Activated CD8-positive, alpha-beta T cell treated with anti-CD3 and anti-CD28 coated beads, Interleukin-2, amount 10 ng/mL, durations not matched to agents 7 days and 5 days (primary cell): ENCODE measurements around the gene FTO. TPM values are rescaled to one million over a fixed set of nuclear protein-coding genes. Genes with fewer than 3 reads are reported as not detected.

Experiments used
- ATAC-seq: fragments of 150-1000 bp; cut with Tn5 transposase; one replicate; pipeline ENCODE4 v1.10.0; 2021; ENCODE audit warnings: moderate library complexity
- CTCF ChIA-PET: fragments of 350-600 bp; sonication (Branson Sonifier 250); formaldehyde crosslinking; loops from one replicate; lab custom pipeline; 2021; ENCODE audit warnings: antibody characterized with exemption; lab: Charles Lee
- POLR2A ChIA-PET: fragments of 350-600 bp; sonication (Branson Sonifier 250); formaldehyde crosslinking; loops from one replicate; lab custom pipeline; 2021; ENCODE audit warnings: antibody characterized with exemption; lab: Charles Lee
- DNase-seq: peaks from one replicate; pipeline ENCODE4 v3.0.0-alpha.2; 2020
- H3K27ac Mint-ChIP-seq: one replicate; pipeline ENCODE4 v1.8.0; 2021; ENCODE audit warnings: mild to moderate bottlenecking, mixed read lengths
- H3K27me3 Mint-ChIP-seq: one replicate; pipeline ENCODE4 v1.8.0; 2021; ENCODE audit warnings: low read depth, mixed read lengths
- H3K36me3 Mint-ChIP-seq: one replicate; pipeline ENCODE4 v1.8.0; 2021; ENCODE audit warnings: low read depth, mixed read lengths
- H3K4me1 Mint-ChIP-seq: one replicate; pipeline ENCODE4 v1.8.0; 2021; ENCODE audit warnings: low read depth, mixed read lengths
- H3K4me3 Mint-ChIP-seq: one replicate; pipeline ENCODE4 v1.8.0; 2021; ENCODE audit warnings: mild to moderate bottlenecking, mixed read lengths
- H3K9me3 Mint-ChIP-seq: one replicate; pipeline ENCODE4 v1.8.0; 2022; ENCODE audit warnings: mixed read lengths; ENCODE audit not compliant: insufficient read depth
- total RNA-seq, 2 experiments: library from RNA; stranded (reverse); gene quantifications; one replicate each; pipeline ENCODE4 v1.2.3, GENCODE V29; 2021

The FTO gene
- total RNA-seq, 2 experiments from 2014 or later = 40.2 to 44.5 TPM

DNA sequence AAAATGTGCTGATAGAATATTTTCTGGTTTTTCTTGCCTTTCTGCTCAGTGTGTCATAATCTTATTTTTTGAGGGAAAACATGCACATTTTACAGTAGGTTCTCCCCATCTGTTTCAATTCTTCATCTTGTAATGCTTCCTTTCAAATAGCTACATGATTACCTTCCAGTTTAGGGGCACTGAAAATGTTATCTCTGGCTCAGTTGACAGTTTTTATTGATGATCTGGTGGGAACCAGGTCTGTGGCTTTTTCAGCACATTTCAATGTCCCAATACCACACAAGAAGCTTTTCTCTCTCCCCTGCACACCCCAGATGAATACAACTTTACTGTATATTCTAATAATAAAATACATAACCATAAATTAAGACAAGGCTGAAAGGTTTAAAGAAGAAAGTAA is 36.5 kb downstream of the FTO start:
- POLR2A ChIA-PET = no interaction called here
- CTCF ChIA-PET = no interaction called here
- H3K4me3 Mint-ChIP-seq = no peak overlapping the region
- H3K27ac Mint-ChIP-seq = no peak overlapping the region
- peaks cover 16% of the 10 kb centered on the region for H3K4me1 Mint-ChIP-seq
- DNase-seq (no peak), ATAC-seq (no peak)
- no peaks in the 10 kb centered on the region for H3K27me3 Mint-ChIP-seq
- no peaks in the 10 kb centered on the region for H3K9me3 Mint-ChIP-seq
- H3K36me3 Mint-ChIP-seq = no peaks in the 10 kb centered on the region

DNA sequence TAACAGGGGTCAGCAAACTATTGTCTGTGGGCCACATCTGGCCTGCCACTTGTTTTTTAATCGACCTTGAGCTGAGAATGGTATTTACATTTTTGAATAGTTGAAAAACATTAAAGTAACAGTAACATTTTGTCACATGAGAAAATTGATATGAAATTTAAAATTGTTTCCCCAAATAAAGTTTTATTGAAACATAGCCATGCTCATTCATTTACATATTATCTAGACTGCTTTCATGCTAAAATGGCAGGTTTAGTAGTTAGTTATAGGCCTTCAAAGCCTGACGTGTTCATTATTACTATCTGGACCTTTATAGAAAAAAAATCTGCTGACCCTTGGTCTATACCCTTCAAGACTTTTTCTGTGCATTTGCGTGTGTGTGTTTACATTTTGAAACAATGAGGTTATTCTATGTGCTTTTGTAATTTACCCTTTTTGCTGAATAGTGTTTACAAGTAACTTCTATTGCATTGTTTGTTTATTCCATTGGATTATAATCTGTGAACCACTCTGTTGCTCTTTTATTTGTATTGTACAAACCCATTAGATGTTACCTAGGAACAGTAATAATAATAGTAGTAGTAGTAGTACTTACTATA is 37.1 kb downstream of the FTO start:
- no peak for ATAC-seq
- peaks cover 16% of the 10 kb centered on the region for H3K4me1 Mint-ChIP-seq
- no peak overlapping the region for H3K27ac Mint-ChIP-seq
- H3K36me3 Mint-ChIP-seq = no peaks in the 10 kb centered on the region
- no peaks in the 10 kb centered on the region for H3K27me3 Mint-ChIP-seq
- no peak overlapping the region for H3K4me3 Mint-ChIP-seq
- CTCF ChIA-PET = interaction anchor here (4.6 kb wide), 1 partner anchor 14 kb away, joined by 48 read pairs; no protein-coding TSS in a partner anchor
- no peaks in the 10 kb centered on the region for H3K9me3 Mint-ChIP-seq
- no peak for DNase-seq
- POLR2A ChIA-PET = no interaction called here

GRCh38 chr16:53741546-53741945 is 37.6 kb downstream of the FTO start:
- ChIA-PET CTCF (interaction anchor here (4.6 kb wide), 1 partner anchor 13 kb away, joined by 48 read pairs; no protein-coding TSS in a partner anchor), POLR2A (no interaction called here)
- Mint-ChIP-seq H3K27ac (no peak overlapping the region), H3K27me3 (no peaks in the 10 kb centered on the region), H3K9me3 (no peaks in the 10 kb centered on the region), H3K4me1 (peaks cover 16% of the 10 kb centered on the region), H3K4me3 (no peak overlapping the region), H3K36me3 (no peaks in the 10 kb centered on the region)
- ATAC-seq = no peak
- DNase-seq = no peak

GRCh38 chr16:53743149-53743566 is 39.2 kb downstream of the FTO start:
- POLR2A ChIA-PET = no interaction called here
- DNase-seq (peak; percentile 25), ATAC-seq (no peak)
- H3K27me3 Mint-ChIP-seq = no peaks in the 10 kb centered on the region
- H3K9me3 Mint-ChIP-seq = peaks cover 9% of the 10 kb centered on the region
- no peak overlapping the region for H3K4me3 Mint-ChIP-seq
- H3K4me1 Mint-ChIP-seq = peaks cover 16% of the 10 kb centered on the region
- H3K36me3 Mint-ChIP-seq = no peaks in the 10 kb centered on the region
- H3K27ac Mint-ChIP-seq = no peak overlapping the region
- CTCF ChIA-PET = interaction anchor here (0.7 to 4.6 kb wide), 14 partner anchors 8 to 194 kb away, joined by 3 to 48 read pairs (median 4); partner anchors contain the start of genes FTO and RPGRIP1L

DNA sequence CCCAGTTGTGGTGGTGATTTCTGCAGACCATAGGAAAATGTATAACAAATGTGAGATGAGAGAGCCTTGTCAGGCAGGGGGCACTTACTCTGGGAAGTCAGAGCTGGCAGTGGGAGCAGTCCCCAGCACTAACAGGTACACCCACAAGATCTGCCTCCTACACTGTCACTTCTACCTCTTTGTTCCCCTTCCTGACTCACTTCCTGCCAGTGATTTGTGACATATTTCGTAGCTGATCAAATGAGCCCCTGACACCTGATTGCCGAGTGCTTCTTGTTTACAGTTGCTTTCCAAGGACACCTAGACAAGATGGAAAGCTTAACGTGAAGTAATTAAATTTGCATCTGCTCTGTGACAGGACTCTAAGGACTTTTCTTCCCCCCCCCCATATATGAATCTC is 40.5 kb downstream of the FTO start:
- POLR2A ChIA-PET = no interaction called here
- Mint-ChIP-seq H3K27ac (peak overlapping the region; percentile 22), H3K36me3 (no peaks in the 10 kb centered on the region), H3K27me3 (no peaks in the 10 kb centered on the region), H3K4me1 (peaks cover 16% of the 10 kb centered on the region), H3K4me3 (no peak overlapping the region), H3K9me3 (peaks cover 9% of the 10 kb centered on the region)
- CTCF ChIA-PET = interaction anchor here (0.8 to 4.6 kb wide), 6 partner anchors 9 to 196 kb away, joined by 3 to 48 read pairs (median 4); no protein-coding TSS in a partner anchor
- peak; percentile 37 for DNase-seq
- peak; percentile 71 for ATAC-seq

- POLR2A ChIA-PET = no interaction called here
- Mint-ChIP-seq H3K27ac (no peak overlapping the region), H3K4me1 (peaks cover 16% of the 10 kb centered on the region)
Measured at GRCh38 chr16:53745086-53745485, 41.1 kb downstream of the FTO start.

GRCh38 chr16:53745753-53746266 is 41.9 kb downstream of the FTO start:
- Mint-ChIP-seq H3K27ac (no peak overlapping the region), H3K36me3 (no peaks in the 10 kb centered on the region), H3K9me3 (peaks cover 9% of the 10 kb centered on the region), H3K27me3 (no peaks in the 10 kb centered on the region), H3K4me1 (peaks cover 16% of the 10 kb centered on the region), H3K4me3 (no peak overlapping the region)
- POLR2A ChIA-PET = no interaction called here
- DNase-seq (no peak), ATAC-seq (no peak)
- CTCF ChIA-PET = interaction anchor here (4.6 kb wide), 1 partner anchor 9 kb away, joined by 48 read pairs; no protein-coding TSS in a partner anchor

More at GRCh38 chr16:53745086-53745485, 41.1 kb downstream of the FTO start:
- DNase-seq (no peak), ATAC-seq (no peak)
- Mint-ChIP-seq H3K9me3 (peaks cover 9% of the 10 kb centered on the region), H3K36me3 (no peaks in the 10 kb centered on the region), H3K4me3 (no peak overlapping the region), H3K27me3 (no peaks in the 10 kb centered on the region)
- CTCF ChIA-PET = interaction anchor here (0.7 to 4.6 kb wide), 4 partner anchors 10 to 226 kb away, joined by 3 to 48 read pairs (median 4); no protein-coding TSS in a partner anchor

DNA sequence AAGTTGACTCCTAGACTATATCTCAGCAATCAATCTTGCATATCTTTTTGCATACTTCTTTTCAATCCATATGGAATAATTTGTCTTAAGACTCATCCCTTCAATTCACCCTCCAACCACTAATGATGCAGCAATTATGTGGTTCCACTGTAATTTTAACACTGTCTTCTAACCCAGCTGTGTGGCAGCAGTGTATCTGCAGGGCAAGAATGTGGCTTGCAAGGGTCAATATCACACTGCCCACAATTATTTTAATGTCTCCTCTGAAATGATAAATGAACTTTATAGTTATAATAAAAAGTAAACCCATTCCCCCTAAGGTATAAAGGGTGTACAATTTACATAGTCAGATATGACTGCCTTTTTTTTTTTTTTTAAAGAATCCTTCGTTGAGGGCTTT is 48.6 kb downstream of the FTO start:
- Mint-ChIP-seq H3K27ac (no peak overlapping the region), H3K9me3 (peaks cover 6% of the 10 kb centered on the region), H3K27me3 (no peaks in the 10 kb centered on the region), H3K36me3 (no peaks in the 10 kb centered on the region), H3K4me3 (no peak overlapping the region), H3K4me1 (no peaks in the 10 kb centered on the region)
- ChIA-PET POLR2A (interaction anchor here (0.5 to 0.6 kb wide), 2 partner anchors 139 to 140 kb away, joined by 3 read pairs; no protein-coding TSS in a partner anchor), CTCF (interaction anchor here (1.3 to 7.2 kb wide), 2 partner anchors 9 to 21 kb away, joined by 3 to 48 read pairs; no protein-coding TSS in a partner anchor)
- ATAC-seq (no peak), DNase-seq (no peak)

DNA sequence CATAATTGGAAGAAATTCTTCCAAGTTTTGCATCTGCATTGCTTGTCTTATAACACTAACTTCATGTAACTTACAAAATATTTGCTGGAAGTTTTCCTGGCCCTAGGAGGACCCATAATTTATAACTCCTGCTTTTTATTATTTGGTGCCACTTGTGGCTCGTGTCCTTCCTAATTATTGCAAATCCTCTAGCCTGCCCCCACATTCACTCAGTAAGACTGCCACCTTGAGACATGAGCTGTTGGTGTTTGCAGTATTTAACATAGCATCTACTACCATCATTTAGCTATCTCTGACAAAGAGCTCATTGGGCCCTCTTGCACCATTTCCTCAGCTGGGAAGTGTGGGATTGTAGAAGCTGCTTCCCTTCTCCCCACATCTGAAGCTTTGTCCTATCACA is 49.5 kb downstream of the FTO start:
- no peak overlapping the region for H3K27ac Mint-ChIP-seq
- POLR2A ChIA-PET = interaction anchor here (0.6 kb wide), 1 partner anchor 140 kb away, joined by 3 read pairs; no protein-coding TSS in a partner anchor
- no peaks in the 10 kb centered on the region for H3K36me3 Mint-ChIP-seq
- H3K4me3 Mint-ChIP-seq = no peak overlapping the region
- H3K4me1 Mint-ChIP-seq = no peaks in the 10 kb centered on the region
- DNase-seq (no peak), ATAC-seq (no peak)
- H3K27me3 Mint-ChIP-seq = no peaks in the 10 kb centered on the region
- no peaks in the 10 kb centered on the region for H3K9me3 Mint-ChIP-seq
- CTCF ChIA-PET = interaction anchor here (0.7 to 7.2 kb wide), 3 partner anchors 10 to 203 kb away, joined by 3 to 48 read pairs (median 4); no protein-coding TSS in a partner anchor

DNA sequence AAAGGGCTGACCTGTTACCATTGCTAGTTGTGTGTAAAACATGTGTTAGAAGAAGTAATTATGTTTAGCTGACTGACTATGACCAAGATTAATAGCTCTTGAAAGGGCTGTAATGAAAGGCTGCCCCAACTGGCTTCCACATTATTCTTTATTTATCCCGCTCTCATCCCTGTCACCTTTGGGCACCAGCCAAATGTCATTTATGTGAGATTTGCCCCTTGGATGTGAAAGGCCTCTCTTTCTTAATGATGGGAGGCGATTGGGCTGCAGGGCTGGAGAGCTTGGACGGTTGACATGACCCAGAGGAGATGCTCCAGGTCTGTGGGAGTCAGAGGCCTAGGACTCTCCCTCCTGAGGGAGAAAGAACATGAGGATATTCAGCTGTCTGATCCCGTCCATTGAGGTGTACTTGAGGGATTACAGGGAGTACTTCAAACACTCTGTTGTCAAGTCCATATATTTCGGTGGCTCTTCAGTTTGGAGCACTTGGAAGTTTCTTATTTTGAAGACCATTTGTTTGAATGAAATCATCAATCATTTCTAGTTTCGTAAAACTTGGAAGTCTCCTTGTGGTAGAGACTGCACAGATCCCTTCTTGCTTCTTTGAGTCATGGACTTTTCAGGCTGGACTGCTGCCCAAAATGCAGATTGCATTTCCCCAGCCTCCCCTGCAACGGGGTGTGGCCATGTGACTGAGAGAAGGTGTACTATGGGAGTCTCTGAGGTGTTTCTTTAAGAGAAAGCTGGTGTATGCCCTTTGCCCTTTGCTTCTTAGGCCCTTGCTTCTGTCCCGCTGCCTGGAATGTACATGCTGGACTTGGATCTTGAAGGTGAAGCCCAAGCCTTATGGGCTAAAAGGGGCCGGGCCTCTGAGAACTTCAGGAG is 51.3 kb downstream of the FTO start:
- Mint-ChIP-seq H3K27me3 (no peaks in the 10 kb centered on the region), H3K4me1 (no peaks in the 10 kb centered on the region), H3K27ac (no peak overlapping the region), H3K36me3 (no peaks in the 10 kb centered on the region), H3K4me3 (no peak overlapping the region), H3K9me3 (no peaks in the 10 kb centered on the region)
- CTCF ChIA-PET = interaction anchor here (7.2 kb wide), 1 partner anchor 12 kb away, joined by 48 read pairs; no protein-coding TSS in a partner anchor
- POLR2A ChIA-PET = no interaction called here
- DNase-seq = no peak
- no peak for ATAC-seq

DNA sequence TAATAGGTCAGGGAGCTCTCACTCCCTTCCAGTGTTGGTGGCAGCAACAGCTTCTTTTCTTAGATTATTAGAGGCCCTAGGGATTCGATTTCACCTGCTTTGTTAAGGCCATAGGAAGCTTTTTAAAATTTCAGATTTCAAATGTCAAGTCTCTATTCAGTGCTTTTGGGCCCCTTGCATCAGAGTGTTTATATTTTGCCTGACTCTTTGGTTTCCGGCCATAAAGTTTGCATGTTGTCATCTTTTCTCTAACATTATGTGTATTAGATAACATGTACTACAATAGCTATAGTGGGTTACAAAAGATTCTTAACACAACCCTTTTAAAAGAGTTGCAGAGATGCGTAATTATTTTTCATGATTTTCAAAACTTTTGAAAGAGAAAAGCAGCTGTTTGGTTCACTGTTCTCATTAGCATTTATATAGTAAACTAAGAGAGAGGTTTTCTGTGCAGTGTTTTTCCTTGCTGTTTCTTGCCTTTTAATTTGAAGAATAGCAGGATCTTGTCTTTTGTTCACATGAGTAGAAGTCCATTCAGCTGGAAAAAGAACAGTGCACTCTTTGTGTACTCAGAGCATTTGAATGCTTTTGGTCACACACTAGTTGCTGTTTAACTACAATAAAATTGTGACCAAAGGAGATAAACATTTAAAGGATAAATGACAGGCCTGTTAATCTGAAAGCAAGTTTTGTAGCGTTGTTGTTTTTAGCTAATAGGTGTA is 52.5 kb downstream of the FTO start:
- H3K4me1 Mint-ChIP-seq = no peaks in the 10 kb centered on the region
- H3K9me3 Mint-ChIP-seq = no peaks in the 10 kb centered on the region
- ChIA-PET POLR2A (no interaction called here), CTCF (interaction anchor here (1.4 to 7.2 kb wide), 2 partner anchors 11 to 13 kb away, joined by 3 to 48 read pairs; no protein-coding TSS in a partner anchor)
- DNase-seq = no peak
- H3K36me3 Mint-ChIP-seq = no peaks in the 10 kb centered on the region
- no peak for ATAC-seq
- no peak overlapping the region for H3K4me3 Mint-ChIP-seq
- no peaks in the 10 kb centered on the region for H3K27me3 Mint-ChIP-seq
- H3K27ac Mint-ChIP-seq = no peak overlapping the region
